Right atrium auricular region (tissue), 2 donors: ENCODE data around the gene PFKM. TPM values are rescaled to one million over a fixed set of nuclear protein-coding genes. Genes with fewer than 3 reads are reported as not detected.
A peak's percentile ranks its signal among the peaks of the same experiment; 100 is the strongest.

Source experiments
- DNase-seq: peaks from one replicate; pipeline ENCODE4 v3.0.0-alpha.2; 2019; ENCODE audit warnings: low spot score
- H3K27ac ChIP-seq, 2 donors: fragments of 200-600 bp; sonication (generic); 1 replicate in 1 of 2; 2 replicates in 1 of 2; pipeline ENCODE4 v1.5.1; 2016 to 2019
- H3K27me3 ChIP-seq, 2 donors: fragments of 200-600 bp; sonication (generic); one replicate each; pipeline versions ENCODE4 v1.5.1 to v1.6.0; 2017 to 2019
- H3K36me3 ChIP-seq: fragments of 200-600 bp; sonication (generic); one replicate; pipeline ENCODE4 v1.5.1; 2016
- H3K4me1 ChIP-seq, 2 donors: fragments of 200-600 bp; sonication (generic); one replicate each; pipeline versions ENCODE4 v1.5.1 to v1.6.0; 2017 to 2019
- H3K4me3 ChIP-seq, 2 donors: fragments of 200-600 bp; sonication (generic); 1 replicate in 1 of 2; 2 replicates in 1 of 2; pipeline ENCODE4 v1.5.1; 2017 to 2019; ENCODE audit warnings: mild to moderate bottlenecking in 1 of 2, moderate library complexity in 1 of 2
- H3K9me3 ChIP-seq, 2 donors: fragments of 200-600 bp; sonication (generic); one replicate each; pipeline ENCODE4 v1.5.1; 2019
- total RNA-seq, 2 donors: library from RNA; depleted of rRNA; stranded (reverse); fragments of >200 nt; gene quantifications; one replicate each; pipeline ENCODE4 v1.1.0, GENCODE V29; 2016
- TF ChIP-seq, protein P1 (sequence below), 2 donors: fragments of 200-600 bp; sonication (generic); IDR thresholded peaks; one replicate each; pipeline ENCODE4 v1.5.1; 2019; ENCODE audit warnings: antibody characterized with exemption in 2 of 2

Gene PFKM
- total RNA-seq, result 100 to 1,000 TPM; 111 to 193 TPM

DNA sequence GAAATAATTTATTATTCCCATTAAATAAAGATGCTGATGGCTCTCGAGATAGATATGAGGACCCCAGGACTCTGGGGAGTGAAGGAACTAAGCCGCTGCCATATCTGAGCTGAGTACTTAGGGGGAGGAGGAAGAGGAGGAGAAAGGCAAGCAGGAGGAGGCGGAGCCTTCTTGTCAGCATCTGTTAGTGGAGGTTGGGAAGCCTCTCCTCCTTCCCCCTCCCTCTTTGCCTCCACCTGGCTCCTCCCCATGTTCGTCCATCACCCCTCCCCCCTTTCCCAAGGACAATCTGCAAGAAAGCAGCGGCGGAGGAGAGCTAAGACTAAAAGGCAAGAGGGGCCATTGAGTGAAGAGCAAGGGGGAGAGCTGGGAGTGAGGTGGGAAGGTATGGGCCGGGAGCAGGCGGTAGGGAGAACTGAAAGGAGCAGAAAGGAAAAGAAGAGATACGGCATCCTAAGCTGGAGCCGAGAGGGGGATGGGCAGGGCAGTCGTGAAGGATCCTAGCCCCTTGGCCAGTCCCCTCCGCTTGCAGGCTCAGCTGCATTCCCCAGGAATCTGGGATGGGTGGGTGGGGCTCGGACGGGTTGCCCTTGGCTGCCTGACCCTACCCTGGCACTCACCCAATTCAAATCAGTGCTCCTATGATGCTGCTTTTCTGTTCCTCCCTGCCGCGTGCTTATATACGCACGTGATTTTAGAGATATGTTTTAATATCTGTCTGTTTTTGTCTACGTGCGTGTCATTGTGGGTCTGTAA is at the start of gene PFKM:
PFKM (plus strand) TSS at position 287 of the 756 bp plus-strand sequence. CDS start 3,411 bp downstream, outside the sequence.
- Histone ChIP-seq H3K27ac (peak within 1 kb of the TSS; percentile 82 to 86), H3K4me3 (peak within 1 kb of the TSS; percentile 78 to 82), H3K36me3 (peaks cover 16% of the 10 kb centered on the region), H3K4me1 (peaks cover 0 to 30% of the 10 kb centered on the region in 2 donors), H3K9me3 (no peaks in the 10 kb centered on the region), H3K27me3 (no peaks in the 10 kb centered on the region)
- DNase-seq, result peak; percentile 86
- TF ChIP-seq, protein P1, sequence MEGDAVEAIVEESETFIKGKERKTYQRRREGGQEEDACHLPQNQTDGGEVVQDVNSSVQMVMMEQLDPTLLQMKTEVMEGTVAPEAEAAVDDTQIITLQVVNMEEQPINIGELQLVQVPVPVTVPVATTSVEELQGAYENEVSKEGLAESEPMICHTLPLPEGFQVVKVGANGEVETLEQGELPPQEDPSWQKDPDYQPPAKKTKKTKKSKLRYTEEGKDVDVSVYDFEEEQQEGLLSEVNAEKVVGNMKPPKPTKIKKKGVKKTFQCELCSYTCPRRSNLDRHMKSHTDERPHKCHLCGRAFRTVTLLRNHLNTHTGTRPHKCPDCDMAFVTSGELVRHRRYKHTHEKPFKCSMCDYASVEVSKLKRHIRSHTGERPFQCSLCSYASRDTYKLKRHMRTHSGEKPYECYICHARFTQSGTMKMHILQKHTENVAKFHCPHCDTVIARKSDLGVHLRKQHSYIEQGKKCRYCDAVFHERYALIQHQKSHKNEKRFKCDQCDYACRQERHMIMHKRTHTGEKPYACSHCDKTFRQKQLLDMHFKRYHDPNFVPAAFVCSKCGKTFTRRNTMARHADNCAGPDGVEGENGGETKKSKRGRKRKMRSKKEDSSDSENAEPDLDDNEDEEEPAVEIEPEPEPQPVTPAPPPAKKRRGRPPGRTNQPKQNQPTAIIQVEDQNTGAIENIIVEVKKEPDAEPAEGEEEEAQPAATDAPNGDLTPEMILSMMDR (IDR thresholded peaks at IDR 0.05), result no peak

DNA sequence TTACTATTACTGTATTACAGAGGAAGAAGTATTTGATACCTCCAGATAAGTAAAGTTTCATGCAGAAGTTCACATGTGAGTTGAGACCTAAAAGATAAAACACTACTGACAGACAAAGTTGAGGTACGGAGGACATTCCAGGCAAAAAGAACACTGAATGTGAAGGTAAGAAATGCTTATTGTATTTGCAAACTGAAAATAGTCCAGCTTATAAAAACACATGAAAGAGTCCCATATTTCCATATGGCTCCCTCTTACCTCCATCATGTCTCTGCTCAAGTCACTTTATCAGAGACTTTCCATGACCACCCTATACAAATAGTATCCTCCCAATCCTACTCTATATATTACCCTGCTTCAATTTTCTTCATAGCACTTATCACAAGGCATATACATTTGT is 49.1 kb upstream of the PFKM start:
- no peaks in the 10 kb centered on the region for H3K4me1 ChIP-seq
- H3K27me3 ChIP-seq, result no peaks in the 10 kb centered on the region
- no peak for DNase-seq
- H3K36me3 ChIP-seq, result peaks cover 53% of the 10 kb centered on the region
- H3K4me3 ChIP-seq, result no peak overlapping the region
- H3K9me3 ChIP-seq, result no peaks in the 10 kb centered on the region
- TF ChIP-seq, protein P1 (IDR thresholded peaks at IDR 0.05), result no peak
- H3K27ac ChIP-seq, result no peak overlapping the region

DNA sequence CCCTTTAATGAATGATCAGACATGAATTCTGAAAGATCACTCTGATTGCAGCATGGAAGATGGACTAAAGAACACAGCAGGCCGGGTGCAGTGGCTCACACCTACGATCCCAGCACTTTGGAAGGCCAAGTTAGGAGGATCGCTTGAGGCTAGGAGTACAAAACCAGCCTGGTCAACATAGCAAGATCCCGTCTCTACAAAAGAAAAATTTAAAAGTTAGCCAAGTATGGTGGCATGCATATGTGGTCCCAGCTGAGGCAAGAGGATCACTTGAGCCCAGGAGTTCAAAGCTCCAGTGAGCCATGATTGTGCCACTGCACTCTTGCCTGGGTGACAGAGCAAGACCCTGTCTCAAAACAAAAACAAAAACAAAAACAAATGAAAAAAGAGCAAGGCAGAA is 48.4 kb upstream of the PFKM start:
- TF ChIP-seq, protein P1 (IDR thresholded peaks at IDR 0.05), result no peak
- Histone ChIP-seq H3K27me3 (no peaks in the 10 kb centered on the region), H3K9me3 (no peaks in the 10 kb centered on the region), H3K4me3 (no peak overlapping the region), H3K36me3 (peaks cover 46% of the 10 kb centered on the region), H3K4me1 (no peaks in the 10 kb centered on the region), H3K27ac (no peak overlapping the region)
- DNase-seq, result no peak

DNA sequence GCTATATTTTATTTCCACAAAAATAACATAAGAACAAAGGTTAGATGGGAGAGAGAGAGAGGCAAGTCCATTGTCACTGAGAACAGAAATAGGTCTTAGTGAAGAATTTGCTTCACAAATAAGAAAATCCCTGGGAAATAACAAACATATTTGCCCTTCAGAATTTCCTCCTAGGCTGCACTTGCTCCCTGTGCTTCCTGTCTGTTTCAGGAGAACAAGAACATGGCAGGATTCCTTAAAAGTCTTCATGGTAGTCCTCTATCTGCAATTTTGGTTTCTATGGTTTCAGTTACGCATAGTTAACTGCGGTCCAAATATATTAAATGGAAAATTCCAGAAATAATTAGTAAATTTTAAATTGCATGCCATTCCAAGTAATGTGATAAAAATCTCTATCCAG is 47.4 kb upstream of the PFKM start:
- Histone ChIP-seq H3K9me3 (no peaks in the 10 kb centered on the region), H3K4me3 (no peak overlapping the region), H3K27me3 (no peaks in the 10 kb centered on the region), H3K4me1 (no peaks in the 10 kb centered on the region), H3K36me3 (peaks cover 43% of the 10 kb centered on the region), H3K27ac (no peak overlapping the region)
- TF ChIP-seq, protein P1 (IDR thresholded peaks at IDR 0.05), result no peak
- no peak for DNase-seq

DNA sequence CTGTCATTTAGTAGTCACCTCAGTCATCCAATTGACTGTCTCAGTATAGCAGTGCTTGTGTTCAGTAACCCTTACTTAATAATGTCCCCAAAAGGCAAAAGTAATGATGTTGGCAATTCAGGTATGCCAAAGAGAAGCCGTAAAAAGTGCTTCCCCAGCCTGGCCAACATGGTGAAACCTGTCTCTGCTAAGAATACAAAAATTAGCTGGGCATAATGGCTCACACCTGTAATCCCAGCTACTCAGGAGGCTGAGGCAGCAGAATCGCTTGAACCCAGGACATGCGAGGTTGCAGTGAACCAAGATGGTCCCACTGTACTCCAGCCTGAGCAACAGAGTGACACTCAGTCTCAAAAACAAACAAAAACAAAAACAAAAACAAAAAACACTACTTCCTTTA is 46.9 kb upstream of the PFKM start:
- Histone ChIP-seq H3K4me1 (no peaks in the 10 kb centered on the region), H3K4me3 (no peak overlapping the region), H3K27ac (no peak overlapping the region), H3K36me3 (peaks cover 43% of the 10 kb centered on the region), H3K27me3 (no peaks in the 10 kb centered on the region), H3K9me3 (no peaks in the 10 kb centered on the region)
- TF ChIP-seq, protein P1 (IDR thresholded peaks at IDR 0.05), result no peak
- no peak for DNase-seq

DNA sequence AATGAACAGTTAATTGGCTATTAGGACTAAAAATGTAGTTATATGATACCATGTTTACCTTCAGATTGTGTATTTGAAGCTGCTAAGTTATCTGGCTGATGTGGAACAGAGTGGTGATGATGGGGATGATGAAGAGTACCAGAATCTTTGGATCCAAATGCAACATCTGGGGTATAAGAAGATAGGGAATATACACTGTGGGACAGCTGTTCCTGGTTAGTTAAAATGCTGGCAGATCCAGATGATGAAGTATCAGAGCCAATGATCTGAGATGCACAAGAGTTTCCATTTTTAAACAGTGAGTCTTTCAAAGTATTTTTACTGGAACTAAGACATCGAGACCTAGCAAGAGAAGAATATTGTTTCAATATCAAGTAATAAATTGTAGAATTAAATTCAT is 44.9 kb upstream of the PFKM start:
- Histone ChIP-seq H3K4me1 (no peaks in the 10 kb centered on the region), H3K36me3 (peaks cover 40% of the 10 kb centered on the region)
- TF ChIP-seq, protein P1 (IDR thresholded peaks at IDR 0.05), result no peak

More for the DNA sequence above, 44.9 kb upstream of the PFKM start:
- Histone ChIP-seq H3K27ac (no peak overlapping the region), H3K4me3 (no peak overlapping the region), H3K27me3 (no peaks in the 10 kb centered on the region), H3K9me3 (no peaks in the 10 kb centered on the region)
- DNase-seq, result no peak
